Islet of Langerhans (tissue), 1 donor: ENCODE measurements around the gene MVK.

ENCODE experiments used
- FAIRE-seq: peaks from one replicate; lab custom pipeline; 2011; peaks lifted over from hg19 to GRCh38; lab: Jason Lieb, UNC

MVK gene

GRCh38 chr12:109573029-109573913 lies at the start of gene MVK, which contains the start of gene MMAB:
TSS of gene MVK (plus strand) at chr12:109573794. CDS start at chr12:109574823, 1,029 bp downstream.
TSS of gene MMAB (minus strand) at chr12:109573504. CDS start at chr12:109573480, 24 bp downstream.
- peak; percentile 60 for FAIRE-seq

DNA sequence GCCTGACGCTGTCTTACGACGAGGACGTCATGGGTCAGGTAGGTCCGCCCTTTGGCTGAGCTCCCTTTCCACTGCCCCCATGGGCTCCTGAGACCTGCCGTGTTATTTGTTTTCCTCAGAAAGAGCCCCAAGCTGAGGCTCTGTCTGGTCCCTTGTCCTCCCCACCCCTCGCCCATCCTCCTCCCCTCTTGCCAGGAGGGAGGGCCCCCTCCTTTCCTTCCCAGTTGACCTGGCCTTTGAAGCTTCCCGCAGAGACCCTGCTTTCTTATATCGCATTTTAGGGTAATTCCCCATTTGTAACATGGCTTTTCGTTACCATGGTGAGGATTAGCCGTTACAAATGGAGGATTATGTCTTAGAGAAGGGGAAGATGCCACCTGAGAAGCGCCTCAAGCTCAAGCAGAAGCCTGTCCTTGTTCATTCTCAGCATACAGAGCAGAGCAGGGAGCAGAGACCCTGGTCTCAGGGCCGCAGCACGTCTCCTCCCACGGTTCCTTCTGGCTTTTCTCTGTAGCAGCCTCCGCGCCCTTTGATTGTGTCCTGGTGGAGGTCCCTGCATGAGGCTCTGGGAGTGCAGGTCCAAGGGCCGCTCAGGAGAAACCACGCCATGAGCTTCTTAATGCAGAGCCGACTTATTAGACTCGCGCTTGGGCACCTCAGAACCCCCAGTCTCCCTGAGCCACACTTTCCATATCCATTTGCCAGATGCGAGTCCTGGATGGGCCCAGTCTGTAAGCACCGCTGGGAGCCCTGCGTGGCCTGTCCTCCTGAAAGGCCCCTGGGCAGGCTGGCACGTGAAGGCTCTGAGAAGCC lies 48.9 kb upstream of the MVK start:
- no peak for FAIRE-seq

- no peak for FAIRE-seq
These were observed 48.4 kb upstream of the MVK start for GRCh38 chr12:109525279-109525585.

DNA sequence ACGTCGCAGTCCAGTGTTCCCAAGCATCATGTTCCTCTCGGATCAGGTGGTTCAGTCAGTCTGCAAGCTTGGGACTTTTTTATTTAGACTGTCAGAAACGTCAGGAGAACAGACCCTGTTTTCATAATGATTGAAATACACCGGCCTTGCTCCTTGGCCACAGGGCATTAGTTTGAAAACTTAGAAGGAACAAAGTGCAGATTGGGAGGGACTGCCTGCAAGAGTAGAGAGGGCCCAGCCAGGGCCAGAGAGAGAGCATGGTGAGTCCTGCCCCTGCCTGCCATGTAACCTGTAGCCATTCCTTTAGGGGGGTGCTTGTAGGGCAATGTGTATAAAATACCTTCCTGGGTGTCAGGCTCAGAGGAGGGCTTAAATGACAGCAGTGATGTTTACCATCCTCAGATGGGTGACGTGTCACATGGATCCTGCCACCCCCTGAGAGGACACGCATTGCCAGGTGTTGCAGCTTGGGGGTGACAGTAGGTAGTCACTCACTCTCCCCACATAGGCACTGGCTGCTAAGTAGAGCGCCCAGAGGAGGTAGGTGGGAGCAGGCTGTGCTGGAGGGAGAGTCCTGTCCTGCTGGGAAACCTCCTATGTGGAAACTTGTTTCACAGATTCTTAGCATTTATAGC lies 46.0 kb upstream of the MVK start:
- no peak for FAIRE-seq

- peak; percentile 96 for FAIRE-seq
These were observed 43.6 kb upstream of the MVK start for GRCh38 chr12:109529691-109530640.

DNA sequence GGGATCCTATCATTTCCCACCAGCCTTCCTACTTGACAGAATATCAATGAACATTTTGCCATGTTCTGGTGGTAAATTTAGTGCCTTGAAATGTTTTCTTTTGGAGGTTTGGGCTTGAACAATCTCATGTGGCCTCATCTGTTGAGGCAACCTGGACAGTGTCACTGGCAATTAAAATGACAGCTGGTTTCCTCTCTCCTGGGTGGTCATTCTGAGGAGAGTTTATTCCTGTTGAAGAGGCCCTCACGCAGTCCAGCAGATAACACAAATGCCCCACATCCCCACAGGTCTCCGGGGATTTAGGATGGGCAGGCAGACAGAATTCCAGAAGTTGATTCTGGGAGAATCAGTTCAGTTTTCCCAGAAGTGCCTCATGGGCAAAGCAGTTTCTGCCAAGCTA lies 42.2 kb upstream of the MVK start:
- no peak for FAIRE-seq

DNA sequence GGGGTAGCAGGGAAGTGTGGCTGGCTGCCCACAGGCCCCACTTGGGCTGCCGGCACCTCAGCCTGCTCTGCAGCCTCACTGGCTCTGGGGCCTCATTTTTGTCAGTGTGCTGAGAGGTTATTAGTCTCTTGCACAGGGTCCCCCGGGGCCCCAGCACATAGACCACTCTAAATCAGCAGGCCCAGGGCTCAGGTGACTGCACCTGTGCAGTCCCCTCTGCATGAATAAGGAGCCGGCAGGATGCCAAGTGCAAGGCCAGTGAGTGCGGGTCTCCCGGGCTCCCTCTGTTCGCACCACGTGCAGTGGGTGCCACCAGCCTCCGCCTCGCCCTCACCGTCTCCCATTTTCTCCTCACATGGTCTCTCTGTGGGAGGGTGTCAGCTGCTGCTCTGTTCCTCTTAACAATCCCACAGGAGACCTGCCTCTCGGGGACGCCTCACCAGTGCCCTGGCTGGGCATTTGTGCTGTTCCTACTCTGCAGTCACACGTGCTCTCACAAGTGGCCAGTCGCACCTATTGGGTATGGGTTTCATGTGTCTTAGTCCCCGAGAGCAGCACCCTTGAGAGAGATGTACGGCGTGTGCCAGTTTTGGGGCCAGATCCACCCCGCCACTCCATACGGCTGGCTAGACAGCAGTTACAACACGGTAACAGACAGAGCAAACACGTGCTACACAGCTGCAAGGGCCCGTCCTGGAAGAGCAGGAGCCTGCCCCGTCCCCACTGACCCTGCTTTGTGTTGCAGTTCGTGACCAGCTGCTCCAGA lies 40.7 kb upstream of the MVK start:
- no peak for FAIRE-seq

DNA sequence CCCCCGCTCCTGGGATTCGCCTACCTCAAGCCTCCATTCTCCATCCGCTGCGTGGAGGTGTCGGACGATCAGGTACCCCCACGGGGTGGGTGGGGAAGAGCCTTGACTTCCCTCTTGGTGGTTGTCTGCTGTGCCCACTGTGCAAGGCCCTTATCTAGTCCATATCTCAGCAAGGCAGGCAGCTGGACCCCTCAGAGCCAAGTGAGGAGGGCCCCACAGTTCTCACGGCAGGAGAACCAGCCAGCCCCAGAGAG lies 40.2 kb upstream of the MVK start:
- FAIRE-seq = no peak

- no peak for FAIRE-seq
These were observed 39.1 kb upstream of the MVK start for GRCh38 chr12:109534456-109534855.

DNA sequence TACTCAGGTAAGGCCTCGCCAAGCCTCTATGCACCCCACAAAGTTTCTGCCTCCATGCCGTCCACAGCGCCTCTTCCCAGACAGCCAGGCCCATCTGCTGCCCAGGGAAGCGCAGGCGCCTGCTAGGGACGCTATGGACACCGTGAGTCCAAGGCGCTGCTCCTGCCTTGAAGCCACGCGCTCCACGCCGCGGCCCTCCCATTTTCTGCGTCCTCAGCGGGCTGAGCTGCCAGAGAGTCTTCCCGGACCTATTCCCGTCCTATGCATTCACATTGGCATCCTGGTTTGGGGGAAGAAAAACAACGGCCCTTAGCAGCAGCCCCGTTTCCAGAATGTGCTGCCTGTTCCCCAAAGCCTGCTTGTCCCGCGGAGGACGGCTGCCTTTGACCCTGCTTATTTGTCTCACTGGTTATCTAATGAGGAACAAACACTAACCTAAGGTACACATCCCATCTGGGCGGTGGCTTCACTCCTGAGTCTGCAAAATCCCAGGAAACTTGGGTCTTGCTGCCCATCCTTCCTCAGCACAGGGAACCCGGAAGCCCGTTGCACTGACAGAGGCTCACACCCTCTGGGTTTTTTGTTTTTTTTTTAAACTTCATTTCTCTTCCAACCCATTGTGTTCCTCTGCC lies 38.2 kb upstream of the MVK start:
- FAIRE-seq = no peak

DNA sequence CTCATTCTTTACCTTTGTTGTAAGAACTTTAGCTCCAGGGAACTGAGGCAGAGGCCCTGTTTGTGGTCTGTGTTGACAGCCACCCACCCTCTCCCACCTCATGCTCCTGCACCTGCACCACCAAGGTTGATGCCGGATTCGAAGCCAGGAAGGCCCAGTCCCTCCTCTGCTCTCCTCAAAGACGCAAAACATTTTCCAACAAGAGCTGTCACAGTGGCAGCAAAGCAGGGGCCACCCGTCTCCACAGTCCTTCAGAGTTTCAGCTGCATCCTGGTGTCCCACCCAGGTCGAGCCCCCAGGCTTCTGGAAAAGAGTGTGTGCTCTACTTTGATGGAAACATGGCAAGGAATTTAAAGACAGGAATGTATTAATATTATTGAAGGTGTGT lies 37.7 kb upstream of the MVK start:
- no peak for FAIRE-seq

DNA sequence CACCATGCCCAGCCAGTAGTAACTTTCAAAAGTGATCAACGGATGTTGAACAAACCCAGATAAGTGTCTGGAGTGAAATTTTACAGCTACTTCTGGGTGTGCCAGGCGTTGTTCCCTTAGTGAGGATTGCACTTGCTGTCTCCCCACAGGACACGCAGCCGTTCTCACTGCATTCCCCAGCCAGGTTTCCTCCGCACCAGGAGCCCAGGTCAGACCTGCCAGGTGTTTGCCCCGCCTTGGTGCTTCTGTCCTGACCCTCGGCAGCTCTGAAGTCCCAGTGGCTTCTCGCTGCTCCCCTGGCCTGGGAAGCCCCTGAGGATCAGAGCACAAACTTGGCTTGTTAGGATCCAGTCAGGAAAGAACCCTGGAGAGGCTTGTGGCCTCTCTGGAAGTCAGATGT lies 36.5 kb upstream of the MVK start:
- no peak for FAIRE-seq

DNA sequence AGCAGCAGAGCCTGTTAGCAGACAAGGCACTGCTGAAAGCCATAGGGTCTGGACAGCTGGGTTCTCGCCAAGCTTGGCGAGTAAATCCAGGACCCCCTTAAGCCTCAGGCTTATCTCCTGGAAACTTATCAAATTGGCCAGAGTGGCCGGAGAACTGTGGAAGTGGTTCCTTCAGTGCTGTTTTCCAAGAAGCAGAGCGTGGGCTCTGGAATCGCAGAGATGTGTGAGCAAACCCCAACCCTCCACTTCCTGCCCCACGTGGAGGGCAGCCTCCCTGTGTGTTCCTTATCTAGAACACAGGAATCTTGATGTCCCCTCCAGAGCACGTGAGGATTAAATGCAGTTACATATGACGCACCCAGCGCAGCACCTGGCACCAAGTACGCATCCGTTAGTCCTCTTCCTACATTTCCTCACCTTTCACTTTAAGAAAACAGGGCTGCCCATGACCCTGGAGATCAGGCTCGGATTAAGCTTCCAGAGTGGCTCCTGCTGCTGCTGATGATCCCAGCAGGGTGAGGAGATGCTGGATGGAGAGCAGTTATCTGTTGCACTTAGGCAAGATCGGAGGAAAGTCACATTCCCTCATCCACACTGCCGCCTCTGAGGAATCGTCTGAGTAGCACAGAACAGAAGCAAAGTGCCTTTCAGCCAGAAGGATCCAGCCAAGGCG lies 35.3 kb upstream of the MVK start:
- no peak for FAIRE-seq

DNA sequence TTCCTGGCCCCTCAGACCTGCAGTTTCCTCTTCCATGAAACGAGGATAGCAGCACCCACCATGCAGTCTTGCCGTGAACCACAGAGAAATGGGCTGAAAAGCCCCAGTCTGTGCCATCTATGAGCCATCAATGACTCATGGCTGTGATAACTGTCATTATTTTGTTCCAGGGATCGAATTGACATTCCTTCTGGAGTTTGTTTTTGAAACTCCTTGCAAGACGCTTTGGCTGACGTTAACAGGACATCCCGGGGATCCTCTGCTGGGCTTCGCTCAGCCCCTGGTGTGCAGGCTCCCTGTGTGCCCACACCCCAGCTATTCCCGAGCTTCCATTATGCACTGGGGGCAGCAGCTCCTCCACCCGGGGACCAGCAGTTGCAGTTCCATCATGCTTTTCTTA lies 34.1 kb upstream of the MVK start:
- no peak for FAIRE-seq

DNA sequence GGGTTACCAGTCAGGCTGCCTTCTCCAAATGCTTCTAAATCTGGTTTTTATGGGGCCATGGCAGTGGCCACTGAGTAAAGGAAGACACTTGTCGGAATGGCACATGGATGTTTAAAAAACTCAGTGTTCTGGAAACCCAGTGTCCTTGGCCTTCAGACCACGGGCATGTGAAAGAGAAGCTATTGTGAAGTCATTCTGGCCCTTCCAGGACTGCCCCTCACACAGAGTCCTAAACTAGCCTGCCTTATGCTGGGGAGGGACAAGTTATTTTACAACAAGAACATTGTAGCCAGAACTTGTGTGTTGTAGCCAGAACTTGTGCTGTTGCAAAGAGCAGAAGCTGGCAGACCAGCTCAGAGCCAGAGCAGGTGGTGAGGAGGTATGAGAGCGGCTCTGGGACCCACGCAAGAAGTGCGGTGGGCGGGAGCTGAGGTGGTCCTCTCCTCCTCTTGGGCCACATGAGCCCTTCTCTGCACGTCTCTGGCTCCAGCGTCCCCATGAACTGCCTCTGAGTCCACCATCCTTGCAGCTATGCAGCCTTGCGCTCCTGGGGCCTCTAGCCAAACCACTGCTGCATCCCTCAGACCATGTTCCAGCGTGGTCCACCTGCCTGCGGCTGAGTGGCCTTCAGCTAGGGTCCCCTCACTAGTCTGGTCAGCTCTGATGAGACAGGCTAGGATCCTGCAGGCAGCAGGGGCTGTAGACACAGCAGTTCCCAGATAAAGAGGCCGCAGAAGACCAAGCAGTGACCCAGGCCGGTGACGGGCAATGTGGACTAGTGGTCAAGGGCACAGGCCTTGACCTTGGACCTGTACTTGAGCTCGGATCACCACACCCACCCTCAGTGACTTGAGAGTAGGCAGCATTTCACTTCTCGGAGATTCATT lies 32.8 kb upstream of the MVK start:
- FAIRE-seq = no peak

GRCh38 chr12:109541413-109541726 lies 32.2 kb upstream of the MVK start:
- no peak for FAIRE-seq

DNA sequence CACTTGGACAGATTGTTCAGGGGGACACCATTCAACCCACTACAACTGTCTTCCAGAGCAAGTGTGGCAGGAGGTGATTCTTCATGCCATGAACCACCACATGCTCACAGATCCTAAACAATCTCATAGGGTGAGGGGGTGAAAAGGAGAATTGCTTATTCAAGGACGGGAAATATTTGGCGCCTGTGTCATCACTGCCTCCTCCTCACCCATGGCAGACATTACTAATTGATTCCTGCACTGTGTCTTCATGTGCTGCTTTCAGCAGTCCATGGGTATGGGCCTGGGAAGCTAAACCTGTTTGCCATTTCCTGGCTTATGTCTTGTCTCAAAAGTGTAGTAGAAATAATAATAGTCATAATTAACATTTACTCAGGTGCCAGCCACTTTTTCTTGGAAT lies 31.6 kb upstream of the MVK start:
- FAIRE-seq = no peak

- FAIRE-seq = no peak
These were observed 30.7 kb upstream of the MVK start for GRCh38 chr12:109542876-109543275.

DNA sequence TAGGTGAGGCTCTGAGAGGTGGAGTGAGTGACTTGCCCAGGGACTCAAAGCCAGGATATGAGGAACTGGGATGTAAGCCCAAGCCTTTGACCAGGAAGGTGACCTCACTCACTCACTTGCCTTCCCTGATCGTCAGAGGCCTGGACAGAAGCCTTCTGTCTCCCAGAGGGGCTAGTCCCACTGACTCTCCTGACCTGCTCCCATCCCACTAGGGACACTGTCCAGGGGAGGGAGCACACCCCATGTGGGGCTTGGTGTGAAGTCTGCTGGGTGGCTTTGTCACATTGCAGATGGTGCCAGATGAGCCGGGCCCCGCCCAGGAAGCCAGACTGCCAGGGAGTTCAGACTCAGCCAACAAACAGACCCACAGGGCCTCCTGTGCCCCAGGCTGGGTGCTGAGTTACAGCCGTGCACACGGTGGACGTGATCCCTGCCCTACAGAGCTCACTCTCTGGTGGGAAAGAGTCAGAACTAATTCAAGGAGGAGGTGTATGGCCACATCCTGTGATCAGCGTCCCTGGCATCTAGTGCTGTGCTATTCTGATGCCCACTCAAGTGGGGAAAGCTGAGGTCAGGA lies 28.6 kb upstream of the MVK start:
- FAIRE-seq = no peak
